Measurements from ENCODE around the gene PTGER4. TPM values are rescaled to one million over a fixed set of nuclear protein-coding genes. Genes with fewer than 3 reads are reported as not detected.
"Not testable (repeated sequence)": the region's sequence is repeated elsewhere in the genome, so short reads cannot be mapped to it uniquely, and the experiment has no call there.

PTGER4 gene
- total RNA-seq, 2 donors from 2014 or later = 0.15 to 0.71 TPM

GRCh38 chr5:40634154-40634553, 45.6 kb upstream of the PTGER4 start:
- Histone ChIP-seq H3K9me3 (ENCODE audit: control insufficient read depth, low read length) (no peaks in the 10 kb centered on the region), H3K4me1 (ENCODE audit: control insufficient read depth, insufficient read depth, low read length) (no peaks in the 10 kb centered on the region), H3K9ac (ENCODE audit: extremely low read depth, low read length, poor library complexity, severe bottlenecking) (no peak overlapping the region), H3K27me3 (ENCODE audit: control insufficient read depth, insufficient read depth, low read length, poor library complexity, severe bottlenecking) (no peaks in the 10 kb centered on the region), H3K36me3 (ENCODE audit: control insufficient read depth, insufficient read depth, low read length) (no peaks in the 10 kb centered on the region), H3K27ac (ENCODE audit: low read depth, low read length) (no peak overlapping the region), H3K4me3 (ENCODE audit: low read length) (no peak overlapping the region)
- H3K4me1 Mint-ChIP-seq = peaks cover 3% of the 10 kb centered on the region
- WGBS, 2 experiments (ENCODE audit: insufficient coverage in 1 of 2, insufficient read length in 1 of 2) = 67 to 75% methylated on average over 1 to 3 of the region's 3 CpGs
- H3K9me3 Mint-ChIP-seq = peaks cover 9% of the 10 kb centered on the region
- no peak overlapping the region for H3K4me3 Mint-ChIP-seq
- TF ChIP-seq, protein P1, sequence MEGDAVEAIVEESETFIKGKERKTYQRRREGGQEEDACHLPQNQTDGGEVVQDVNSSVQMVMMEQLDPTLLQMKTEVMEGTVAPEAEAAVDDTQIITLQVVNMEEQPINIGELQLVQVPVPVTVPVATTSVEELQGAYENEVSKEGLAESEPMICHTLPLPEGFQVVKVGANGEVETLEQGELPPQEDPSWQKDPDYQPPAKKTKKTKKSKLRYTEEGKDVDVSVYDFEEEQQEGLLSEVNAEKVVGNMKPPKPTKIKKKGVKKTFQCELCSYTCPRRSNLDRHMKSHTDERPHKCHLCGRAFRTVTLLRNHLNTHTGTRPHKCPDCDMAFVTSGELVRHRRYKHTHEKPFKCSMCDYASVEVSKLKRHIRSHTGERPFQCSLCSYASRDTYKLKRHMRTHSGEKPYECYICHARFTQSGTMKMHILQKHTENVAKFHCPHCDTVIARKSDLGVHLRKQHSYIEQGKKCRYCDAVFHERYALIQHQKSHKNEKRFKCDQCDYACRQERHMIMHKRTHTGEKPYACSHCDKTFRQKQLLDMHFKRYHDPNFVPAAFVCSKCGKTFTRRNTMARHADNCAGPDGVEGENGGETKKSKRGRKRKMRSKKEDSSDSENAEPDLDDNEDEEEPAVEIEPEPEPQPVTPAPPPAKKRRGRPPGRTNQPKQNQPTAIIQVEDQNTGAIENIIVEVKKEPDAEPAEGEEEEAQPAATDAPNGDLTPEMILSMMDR (conservative IDR thresholded peaks at IDR 0.05) = no peak
- H3K27ac Mint-ChIP-seq = no peak overlapping the region
- DNase-seq = no peak
- H3K27me3 Mint-ChIP-seq (ENCODE audit: insufficient read depth) = no peaks in the 10 kb centered on the region
- H3K36me3 Mint-ChIP-seq (ENCODE audit: low read depth) = no peaks in the 10 kb centered on the region

GRCh38 chr5:40634593-40634992, 45.1 kb upstream of the PTGER4 start:
- no peaks in the 10 kb centered on the region for H3K9me3 ChIP-seq (ENCODE audit: control insufficient read depth, low read length)
- TF ChIP-seq, protein P1 (conservative IDR thresholded peaks at IDR 0.05) = no peak
- H3K27me3 ChIP-seq (ENCODE audit: control insufficient read depth, insufficient read depth, low read length, poor library complexity, severe bottlenecking) = no peaks in the 10 kb centered on the region
- no peaks in the 10 kb centered on the region for H3K4me1 ChIP-seq (ENCODE audit: control insufficient read depth, insufficient read depth, low read length)
- H3K4me1 Mint-ChIP-seq = peaks cover 3% of the 10 kb centered on the region
- no peak overlapping the region for H3K4me3 ChIP-seq (ENCODE audit: low read length)
- H3K36me3 ChIP-seq (ENCODE audit: control insufficient read depth, insufficient read depth, low read length) = no peaks in the 10 kb centered on the region
- H3K27ac ChIP-seq (ENCODE audit: low read depth, low read length) = no peak overlapping the region
- no peak overlapping the region for H3K27ac Mint-ChIP-seq
- 84% methylated on average over 7 of the region's 7 CpGs; no CpG with 5 or more reads in 1 of the 2 experiments for WGBS, 2 experiments (ENCODE audit: insufficient coverage in 1 of 2, insufficient read length in 1 of 2)
- peaks cover 9% of the 10 kb centered on the region for H3K9me3 Mint-ChIP-seq
- no peak overlapping the region for H3K4me3 Mint-ChIP-seq
- H3K36me3 Mint-ChIP-seq (ENCODE audit: low read depth) = no peaks in the 10 kb centered on the region
- no peak for DNase-seq
- no peak overlapping the region for H3K9ac ChIP-seq (ENCODE audit: extremely low read depth, low read length, poor library complexity, severe bottlenecking)
- no peaks in the 10 kb centered on the region for H3K27me3 Mint-ChIP-seq (ENCODE audit: insufficient read depth)

DNA sequence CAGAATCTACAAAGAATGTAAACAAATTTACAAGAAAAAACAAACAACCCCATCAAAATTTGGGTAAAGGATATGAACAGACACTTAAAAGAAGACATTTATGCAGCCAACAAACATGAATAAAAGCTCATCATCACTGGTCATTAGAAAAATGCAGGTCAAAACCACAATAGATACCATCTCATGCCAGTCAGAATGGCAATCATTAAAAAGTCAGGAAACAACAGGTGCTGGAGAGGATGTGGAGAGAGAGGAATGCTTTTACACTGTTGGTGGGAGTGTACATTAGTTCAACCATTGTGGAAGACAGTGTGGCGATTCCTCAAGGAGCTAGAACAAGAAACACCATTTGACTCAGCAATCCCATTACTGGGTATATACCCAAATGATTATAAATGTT, 40.2 kb upstream of the PTGER4 start:
- H3K4me1 Mint-ChIP-seq; H3K27ac ChIP-seq (ENCODE audit: low read depth, low read length); H3K27ac Mint-ChIP-seq; DNase-seq; H3K9ac ChIP-seq (ENCODE audit: extremely low read depth, low read length, poor library complexity, severe bottlenecking); H3K36me3 Mint-ChIP-seq (ENCODE audit: low read depth); H3K27me3 ChIP-seq (ENCODE audit: control insufficient read depth, insufficient read depth, low read length, poor library complexity, severe bottlenecking); H3K4me3 ChIP-seq (ENCODE audit: low read length); H3K9me3 ChIP-seq (ENCODE audit: control insufficient read depth, low read length); H3K27me3 Mint-ChIP-seq (ENCODE audit: insufficient read depth); H3K4me1 ChIP-seq (ENCODE audit: control insufficient read depth, insufficient read depth, low read length); H3K4me3 Mint-ChIP-seq; H3K36me3 ChIP-seq (ENCODE audit: control insufficient read depth, insufficient read depth, low read length): not testable (repeated sequence)
- 77 to 83% methylated on average over 1 of the region's 1 CpG for WGBS, 2 experiments (ENCODE audit: insufficient coverage in 1 of 2, insufficient read length in 1 of 2)
- peaks cover 14% of the 10 kb centered on the region for H3K9me3 Mint-ChIP-seq

- no peak overlapping the region for H3K27ac ChIP-seq (ENCODE audit: low read depth, low read length)
- Mint-ChIP-seq H3K27ac (no peak overlapping the region), H3K4me3 (no peak overlapping the region), H3K4me1 (no peaks in the 10 kb centered on the region), H3K27me3 (ENCODE audit: insufficient read depth) (no peaks in the 10 kb centered on the region), H3K36me3 (ENCODE audit: low read depth) (no peaks in the 10 kb centered on the region), H3K9me3 (peaks cover 4% of the 10 kb centered on the region)
- no peak overlapping the region for H3K4me3 ChIP-seq (ENCODE audit: low read length)
- H3K9me3 ChIP-seq (ENCODE audit: control insufficient read depth, low read length) = no peaks in the 10 kb centered on the region
- DNase-seq = no peak
- H3K36me3 ChIP-seq (ENCODE audit: control insufficient read depth, insufficient read depth, low read length) = no peaks in the 10 kb centered on the region
- no peak overlapping the region for H3K9ac ChIP-seq (ENCODE audit: extremely low read depth, low read length, poor library complexity, severe bottlenecking)
- H3K27me3 ChIP-seq (ENCODE audit: control insufficient read depth, insufficient read depth, low read length, poor library complexity, severe bottlenecking) = no peaks in the 10 kb centered on the region
- H3K4me1 ChIP-seq (ENCODE audit: control insufficient read depth, insufficient read depth, low read length) = no peaks in the 10 kb centered on the region
- TF ChIP-seq, protein P1 (conservative IDR thresholded peaks at IDR 0.05) = no peak
- WGBS, 2 experiments (ENCODE audit: insufficient coverage in 1 of 2, insufficient read length in 1 of 2) = 67 to 93% methylated on average over 1 to 3 of the region's 3 CpGs
Observed at GRCh38 chr5:40646266-40646665, 33.4 kb upstream of the PTGER4 start.
